Vagina (tissue), 2 donors: Measurements from ENCODE around the gene PPP2R2D. TPM values are rescaled to one million over a fixed set of nuclear protein-coding genes. Genes with fewer than 3 reads are reported as not detected.

ENCODE experiments used
- DNase-seq, 2 donors: peaks; one replicate each; pipeline ENCODE4 v3.0.0-alpha.2; 2017; ENCODE audit errors: extremely low spot score in 2 of 2
- H3K27ac ChIP-seq: fragments of 200-600 bp; sonication (generic); one replicate; pipeline ENCODE4 v1.5.1; 2019
- H3K27me3 ChIP-seq: fragments of 200-600 bp; sonication (generic); one replicate; pipeline ENCODE4 v1.5.1; 2019
- H3K36me3 ChIP-seq, 2 donors: fragments of 200-600 bp; sonication (generic); one replicate each; pipeline ENCODE4 v1.5.1; 2017 to 2019
- H3K4me1 ChIP-seq: fragments of 200-600 bp; sonication (generic); one replicate; pipeline ENCODE4 v1.5.1; 2019
- H3K4me3 ChIP-seq, 2 donors: fragments of 200-600 bp; sonication (generic); 1 replicate in 1 of 2; 2 replicates in 1 of 2; pipeline ENCODE4 v1.5.1; 2016 to 2019
- H3K9me3 ChIP-seq: fragments of 200-600 bp; sonication (generic); one replicate; pipeline ENCODE4 v1.5.1; 2019
- POLR2A ChIP-seq, 2 donors: fragments of 450-650 bp; IDR thresholded peaks; one replicate each; pipeline ENCODE4 v1.6.1; 2017; ENCODE audit warnings: antibody characterized with exemption in 2 of 2, mild to moderate bottlenecking in 2 of 2, moderate library complexity in 2 of 2
- POLR2AphosphoS5 ChIP-seq, 2 donors: sonication (generic); formaldehyde crosslinking; IDR thresholded peaks; one replicate each; pipeline ENCODE4 v1.9.0; 2017; ENCODE audit warnings: antibody characterized with exemption in 2 of 2, mild to moderate bottlenecking in 2 of 2, low read depth in 1 of 2; ENCODE audit not compliant: insufficient read depth in 1 of 2
- intact Hi-C: fragments of 100-400 bp; cut with DNase I; formaldehyde crosslinking; loops from one replicate; pipeline ENCODE4 v1.15.1; 2023
- total RNA-seq: library from RNA; depleted of rRNA; stranded (reverse); fragments of >200 nt; gene quantifications from one replicate; pipeline ENCODE4 v1.2.3, GENCODE V29; 2016
- TF ChIP-seq, protein P1 (sequence below), 3 experiments: fragments of 450-650 bp in 2 of 3; fragments of 200-600 bp in 1 of 3; sonication (generic) in 1 of 3; IDR thresholded peaks; one replicate each; pipeline ENCODE4 v1.5.1; 2017 to 2019; ENCODE audit warnings: antibody characterized with exemption in 3 of 3, mild to moderate bottlenecking in 2 of 3, moderate library complexity in 2 of 3

PPP2R2D gene
- total RNA-seq, 1 donor from 2014 or later, result 49.4 TPM

DNA sequence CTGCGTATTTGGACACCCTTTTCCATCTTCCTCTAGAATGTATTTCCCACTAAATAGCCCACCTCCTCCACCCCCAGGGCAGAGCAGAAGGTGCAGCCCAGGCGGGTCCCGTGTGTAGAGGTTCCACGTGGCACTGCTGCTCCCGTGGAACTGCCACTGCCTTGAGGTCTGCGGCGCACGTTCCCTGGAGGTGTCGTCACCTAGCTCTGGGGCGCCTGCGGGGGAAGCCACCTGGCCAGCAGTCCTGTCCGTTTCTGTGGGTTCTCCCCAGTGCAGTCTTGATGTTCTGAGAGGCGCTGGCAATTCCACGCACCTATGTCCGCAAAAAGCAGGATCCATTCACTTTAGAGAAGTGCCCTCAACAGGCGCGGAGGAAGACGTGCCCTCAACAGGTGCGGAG, 59.0 kb downstream of the PPP2R2D start:
- Histone ChIP-seq H3K4me1 (no peaks in the 10 kb centered on the region), H3K27ac (no peak overlapping the region), H3K36me3 (peaks cover 0 to 15% of the 10 kb centered on the region in 2 donors), H3K9me3 (no peaks in the 10 kb centered on the region), H3K27me3 (no peaks in the 10 kb centered on the region), H3K4me3 (no peak overlapping the region)
- TF ChIP-seq, protein P1, sequence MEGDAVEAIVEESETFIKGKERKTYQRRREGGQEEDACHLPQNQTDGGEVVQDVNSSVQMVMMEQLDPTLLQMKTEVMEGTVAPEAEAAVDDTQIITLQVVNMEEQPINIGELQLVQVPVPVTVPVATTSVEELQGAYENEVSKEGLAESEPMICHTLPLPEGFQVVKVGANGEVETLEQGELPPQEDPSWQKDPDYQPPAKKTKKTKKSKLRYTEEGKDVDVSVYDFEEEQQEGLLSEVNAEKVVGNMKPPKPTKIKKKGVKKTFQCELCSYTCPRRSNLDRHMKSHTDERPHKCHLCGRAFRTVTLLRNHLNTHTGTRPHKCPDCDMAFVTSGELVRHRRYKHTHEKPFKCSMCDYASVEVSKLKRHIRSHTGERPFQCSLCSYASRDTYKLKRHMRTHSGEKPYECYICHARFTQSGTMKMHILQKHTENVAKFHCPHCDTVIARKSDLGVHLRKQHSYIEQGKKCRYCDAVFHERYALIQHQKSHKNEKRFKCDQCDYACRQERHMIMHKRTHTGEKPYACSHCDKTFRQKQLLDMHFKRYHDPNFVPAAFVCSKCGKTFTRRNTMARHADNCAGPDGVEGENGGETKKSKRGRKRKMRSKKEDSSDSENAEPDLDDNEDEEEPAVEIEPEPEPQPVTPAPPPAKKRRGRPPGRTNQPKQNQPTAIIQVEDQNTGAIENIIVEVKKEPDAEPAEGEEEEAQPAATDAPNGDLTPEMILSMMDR (IDR thresholded peaks at IDR 0.05), result no peak
- no peak for TF ChIP-seq POLR2AphosphoS5 (IDR thresholded peaks at IDR 0.05; ENCODE audit: insufficient read depth in 1 of 2, low read depth in 1 of 2)
- TF ChIP-seq POLR2A (IDR thresholded peaks at IDR 0.05), result no peak
- no peak for DNase-seq
- intact Hi-C loops, result loop anchor here (10.0 kb wide), 1 partner anchor 55 kb away; the partner anchor contains the start of gene PPP2R2D

DNA sequence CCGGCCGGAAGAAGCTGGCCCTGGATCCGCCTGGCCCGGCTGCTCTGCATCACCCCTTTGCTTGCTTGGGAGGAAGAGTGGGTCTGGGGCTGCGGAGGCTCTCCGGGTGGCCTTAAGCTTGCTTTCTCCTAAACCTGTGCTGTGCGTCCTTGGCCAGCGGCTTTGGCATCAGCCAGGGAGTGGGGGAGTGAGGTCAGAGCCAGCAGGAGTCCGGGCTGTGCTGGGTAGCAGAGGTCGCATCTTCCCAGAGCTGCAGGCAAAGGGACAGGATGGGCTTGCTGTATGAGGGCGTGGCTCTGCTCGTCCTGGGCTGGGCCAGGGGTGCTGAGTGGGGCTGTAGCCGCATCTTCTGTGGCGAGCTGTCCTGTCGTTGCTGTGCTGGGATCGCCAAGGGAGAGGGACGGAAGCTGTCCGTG, 59.8 kb downstream of the PPP2R2D start:
- H3K36me3 ChIP-seq, result peaks cover 0 to 17% of the 10 kb centered on the region in 2 donors

DNA sequence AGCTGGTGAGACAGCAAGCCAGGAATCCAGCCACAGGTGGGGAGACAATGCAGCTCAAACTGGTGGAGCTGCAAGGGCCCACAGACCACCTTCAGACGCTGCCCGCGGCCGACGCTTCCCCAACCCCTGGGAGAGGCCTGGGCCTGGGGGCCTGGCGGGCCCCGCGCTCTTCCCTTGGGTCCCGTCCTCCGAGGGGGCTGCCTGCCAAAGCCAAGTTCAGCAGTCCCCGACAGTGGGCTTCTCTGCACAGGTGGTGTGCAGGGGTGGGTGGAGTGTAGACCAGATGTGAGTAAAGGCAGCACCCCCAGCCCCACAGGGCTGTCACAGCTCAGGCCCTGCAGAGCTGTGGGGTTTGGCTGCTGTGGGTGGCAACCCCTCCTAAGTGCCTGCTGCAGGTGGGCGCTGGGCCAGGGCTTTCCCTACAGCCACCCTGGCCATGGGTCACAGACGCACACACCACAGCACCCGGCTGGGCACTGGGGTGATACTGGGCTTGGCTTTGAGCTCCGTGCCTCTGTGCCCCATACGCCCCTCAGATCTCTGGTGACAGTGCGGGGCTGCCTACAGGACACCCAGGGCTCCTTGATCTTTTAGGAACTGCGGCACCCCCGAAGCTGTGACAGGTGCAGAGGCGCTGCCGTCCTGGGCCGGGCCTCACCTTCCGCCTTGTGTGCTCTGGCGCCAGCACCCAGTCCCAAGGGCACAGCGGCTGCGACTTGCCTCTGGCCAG, 60.4 kb downstream of the PPP2R2D start:
- intact Hi-C loops, result loop anchor here (10.0 kb wide), 1 partner anchor 56 kb away; the partner anchor contains the start of gene PPP2R2D
- Histone ChIP-seq H3K4me3 (no peak overlapping the region), H3K27me3 (no peaks in the 10 kb centered on the region), H3K9me3 (no peaks in the 10 kb centered on the region), H3K27ac (no peak overlapping the region), H3K4me1 (no peaks in the 10 kb centered on the region), H3K36me3 (peaks cover 0 to 12% of the 10 kb centered on the region in 2 donors)
- TF ChIP-seq, protein P1 (IDR thresholded peaks at IDR 0.05), result no peak
- TF ChIP-seq POLR2AphosphoS5 (IDR thresholded peaks at IDR 0.05; ENCODE audit: insufficient read depth in 1 of 2, low read depth in 1 of 2), result no peak
- TF ChIP-seq POLR2A (IDR thresholded peaks at IDR 0.05), result no peak
- DNase-seq, result no peak

More for the DNA sequence above, 59.8 kb downstream of the PPP2R2D start:
- no peak for DNase-seq
- H3K4me1 ChIP-seq, result no peaks in the 10 kb centered on the region
- no peak overlapping the region for H3K27ac ChIP-seq
- intact Hi-C loops, result loop anchor here (10.0 kb wide), 1 partner anchor 56 kb away; the partner anchor contains the start of gene PPP2R2D
- no peaks in the 10 kb centered on the region for H3K9me3 ChIP-seq
- no peak for TF ChIP-seq POLR2A (IDR thresholded peaks at IDR 0.05)
- TF ChIP-seq, protein P1 (IDR thresholded peaks at IDR 0.05), result no peak
- TF ChIP-seq POLR2AphosphoS5 (IDR thresholded peaks at IDR 0.05; ENCODE audit: insufficient read depth in 1 of 2, low read depth in 1 of 2), result no peak
- H3K4me3 ChIP-seq, result no peak overlapping the region
- H3K27me3 ChIP-seq, result no peaks in the 10 kb centered on the region

DNA sequence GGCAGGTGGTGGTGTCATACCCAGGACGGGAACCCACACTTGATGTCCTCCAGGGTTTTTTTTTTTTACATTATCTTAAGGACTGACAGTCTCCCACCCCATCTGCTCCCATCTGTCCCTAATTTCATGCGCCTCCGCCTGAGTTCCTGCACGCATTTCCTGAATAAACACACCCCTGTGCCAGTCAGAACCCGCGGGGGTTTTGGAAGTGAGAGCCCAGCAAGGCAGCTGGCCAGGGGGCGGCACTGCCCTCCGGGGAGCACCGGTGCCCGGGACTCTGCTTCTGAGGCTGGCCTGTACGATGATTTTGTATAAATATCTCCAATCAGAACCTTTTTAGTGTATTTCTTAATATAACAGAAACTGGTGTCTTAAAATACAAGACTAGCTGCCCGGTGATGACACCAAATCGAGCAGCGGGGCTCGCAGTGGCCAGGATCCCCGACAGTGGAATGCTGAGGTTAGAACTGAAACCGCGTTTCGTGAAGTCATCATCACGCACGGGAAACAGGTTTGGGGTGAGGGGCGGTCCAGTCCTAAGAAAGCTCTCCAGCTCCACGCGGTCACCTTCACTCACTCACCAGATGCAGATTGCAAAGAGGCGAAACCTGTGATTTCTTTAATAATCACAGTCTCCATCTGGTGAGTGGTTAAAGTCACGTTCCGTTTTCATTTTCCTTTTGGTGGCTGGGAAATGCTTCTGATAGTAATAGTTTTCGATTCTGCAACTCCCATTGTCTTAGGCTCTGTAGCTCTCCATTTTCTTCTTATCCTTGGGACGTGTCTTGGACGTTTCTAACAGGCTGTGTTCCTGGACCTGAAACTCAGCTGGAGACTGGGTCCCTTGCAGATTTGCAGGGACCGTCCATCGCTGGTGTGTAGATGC, 61.2 kb downstream of the PPP2R2D start:
- H3K27ac ChIP-seq, result no peak overlapping the region
- H3K27me3 ChIP-seq, result no peaks in the 10 kb centered on the region
- H3K4me1 ChIP-seq, result no peaks in the 10 kb centered on the region
- H3K9me3 ChIP-seq, result no peaks in the 10 kb centered on the region
- DNase-seq, result no peak
- TF ChIP-seq POLR2A (IDR thresholded peaks at IDR 0.05) (no peak), POLR2AphosphoS5 (IDR thresholded peaks at IDR 0.05; ENCODE audit: insufficient read depth in 1 of 2, low read depth in 1 of 2) (no peak)
- TF ChIP-seq, protein P1 (IDR thresholded peaks at IDR 0.05), result no peak
- H3K36me3 ChIP-seq, result peaks cover 0 to 8% of the 10 kb centered on the region in 2 donors
- H3K4me3 ChIP-seq, result no peak overlapping the region
- intact Hi-C loops, result loop anchor here (10.0 kb wide), 1 partner anchor 57 kb away; the partner anchor contains the start of gene PPP2R2D
